Small intestine (tissue), 7 donors: Measurements from ENCODE around the gene CTNNBIP1. TPM values are rescaled to one million over a fixed set of nuclear protein-coding genes. Genes with fewer than 3 reads are reported as not detected.
A peak's percentile ranks its signal among the peaks of the same experiment; 100 is the strongest.

ENCODE experiments used
- DNase-seq, 2 donors: peaks; one replicate each; pipeline versions ENCODE4 v3.0.0 to v3.0.0-alpha.2; 2013
- FAIRE-seq: peaks from 2 replicates; lab custom pipeline; 2012; peaks lifted over from hg19 to GRCh38; lab: Jason Lieb, UNC
- H3K27ac ChIP-seq, 3 donors: one replicate each; pipeline ENCODE4 v1.5.1; 2013; ENCODE audit warnings: low read length in 2 of 3, mild to moderate bottlenecking in 2 of 3, control low read depth in 1 of 3, inconsistent platforms in 1 of 3, low read depth in 1 of 3, moderate library complexity in 1 of 3
- H3K27me3 ChIP-seq, 3 donors: one replicate each; pipeline ENCODE4 v1.6.1; 2013; ENCODE audit warnings: low read length in 3 of 3, inconsistent platforms in 1 of 3; ENCODE audit not compliant: control insufficient read depth in 3 of 3, insufficient read depth in 3 of 3
- H3K36me3 ChIP-seq, 3 donors: one replicate each; pipeline ENCODE4 v1.6.1; 2013; ENCODE audit warnings: low read length in 3 of 3, inconsistent platforms in 1 of 3, low read depth in 1 of 3, mild to moderate bottlenecking in 1 of 3, moderate library complexity in 1 of 3; ENCODE audit not compliant: control insufficient read depth in 3 of 3, insufficient read depth in 2 of 3
- H3K4me1 ChIP-seq, 3 donors: one replicate each; pipeline ENCODE4 v1.6.1; 2013; ENCODE audit warnings: low read length in 2 of 3, inconsistent platforms in 1 of 3, low read depth in 1 of 3, mild to moderate bottlenecking in 1 of 3, moderate library complexity in 1 of 3; ENCODE audit not compliant: control insufficient read depth in 3 of 3, insufficient read depth in 2 of 3
- H3K4me3 ChIP-seq, 3 donors: one replicate each; pipeline ENCODE4 v1.5.1; 2013; ENCODE audit warnings: low read length in 3 of 3, control low read depth in 1 of 3, inconsistent platforms in 1 of 3, low read depth in 1 of 3, mild to moderate bottlenecking in 1 of 3, moderate library complexity in 1 of 3
- H3K9me3 ChIP-seq, 2 donors: one replicate each; pipeline ENCODE4 v1.6.1; 2013; ENCODE audit warnings: low read depth in 1 of 2, low read length in 1 of 2; ENCODE audit not compliant: control insufficient read depth in 2 of 2, insufficient read depth in 1 of 2
- WGBS, 3 donors: extraction: QIAGEN DNeasy Blood & Tissue Kit; methylation state at CpG; one replicate each; pipeline ENCODE4 v1.1.7; 2013; 5-methylcytosine and 5-hydroxymethylcytosine counted together
- polyA plus RNA-seq, 4 donors: library from polyadenylated mRNA; stranded (reverse) in 3 of 4; unstranded in 1 of 4; fragments of 200-250 nt in 3 of 4; fragments of 120-200 nt in 1 of 4; gene quantifications; one replicate each; pipeline versions ENCODE4 v1.2.1 to v1.2.3, GENCODE V29; 2013
- donor health status: healthy with polysubstance abuse.
- donor health status: control.
- donor health status: control.
- donor health status: Bipolar disorder and iron deficiency.
- donor health status: healthy.

The CTNNBIP1 gene
- polyA plus RNA-seq, 4 donors: 19.5 to 24.8 (median 22.1) TPM

DNA sequence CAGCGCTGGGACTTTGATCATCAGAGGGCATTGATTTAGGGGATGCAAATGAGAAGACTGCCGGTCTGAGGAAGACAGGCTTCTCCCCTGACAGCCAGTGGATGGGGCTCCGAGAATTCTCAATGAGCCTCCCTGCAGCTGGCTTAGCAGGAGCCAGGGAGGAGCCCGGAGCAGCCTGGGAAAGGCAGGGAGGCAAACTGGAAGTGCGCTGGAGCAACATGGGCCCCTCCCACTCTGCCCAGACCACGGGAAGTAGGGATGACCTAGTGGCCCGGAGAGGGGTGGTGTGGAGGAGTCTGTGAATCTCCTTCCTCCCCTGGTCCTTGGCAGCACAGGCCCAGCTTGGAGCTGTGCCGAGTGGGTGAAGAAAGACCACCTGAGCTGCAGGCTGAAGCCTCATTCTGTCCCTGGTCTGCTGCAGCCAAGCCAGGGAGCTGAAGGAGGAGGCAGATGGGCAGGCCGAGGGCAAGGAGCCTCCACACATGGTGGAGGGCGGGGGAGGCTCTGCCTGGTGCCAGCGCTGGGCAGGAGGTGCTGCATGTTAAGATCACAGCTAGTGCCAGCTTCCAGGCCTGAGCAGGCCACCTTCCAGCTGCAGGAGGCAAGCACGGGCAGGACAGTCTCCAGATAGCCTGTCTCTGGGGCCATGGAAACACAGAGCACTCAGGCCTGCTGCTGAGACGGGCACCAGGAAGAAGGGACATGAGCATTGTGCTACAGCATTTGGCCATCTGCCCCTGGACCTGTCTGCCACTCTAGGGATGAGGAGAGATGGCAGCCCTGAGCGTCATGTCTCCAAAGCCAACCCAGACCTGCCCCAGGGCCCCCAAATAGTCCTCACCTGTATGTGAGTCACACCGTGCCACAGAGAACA lies 74.1 kb downstream of the CTNNBIP1 start:
- Histone ChIP-seq H3K27me3 (no peaks in the 10 kb centered on the region), H3K27ac (peak overlapping the region in 2 of 3 donors; percentile 38 to 66), H3K9me3 (no peaks in the 10 kb centered on the region), H3K4me3 (no peak overlapping the region), H3K4me1 (peaks cover 0 to 10% (median 0%) of the 10 kb centered on the region in 3 donors), H3K36me3 (no peaks in the 10 kb centered on the region)
- WGBS, 3 donors: 21 to 43% (median 30%) methylated on average over 14 to 15 of the region's 15 CpGs
- no peak for FAIRE-seq
- DNase-seq: peak; percentile 39 to 52

DNA sequence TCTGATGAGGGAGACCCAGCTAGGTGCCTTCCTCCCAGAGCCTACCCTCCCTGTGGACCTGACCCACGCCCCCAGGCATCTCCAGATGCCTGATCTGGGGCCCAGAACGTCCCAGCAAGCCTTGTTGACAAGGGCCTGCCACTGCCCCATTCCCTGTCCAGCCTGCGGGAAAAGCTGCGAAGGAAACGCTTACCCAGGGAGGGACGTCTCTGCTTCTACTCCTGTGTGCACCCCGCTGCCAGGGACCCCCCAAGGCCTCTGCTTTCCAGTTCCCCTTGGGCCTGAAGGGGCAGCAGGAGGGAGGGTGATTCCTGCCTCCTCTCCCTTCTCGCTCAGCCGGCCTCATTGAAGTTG lies 74.7 kb downstream of the CTNNBIP1 start:
- H3K27ac ChIP-seq: peak overlapping the region in 1 of 3 donors; percentile 21
- H3K9me3 ChIP-seq: no peaks in the 10 kb centered on the region
- DNase-seq: no peak
- no peaks in the 10 kb centered on the region for H3K36me3 ChIP-seq
- WGBS, 3 donors: 9 to 43% (median 31%) methylated on average over 9 of the region's 9 CpGs
- no peak overlapping the region for H3K4me3 ChIP-seq
- H3K4me1 ChIP-seq: peaks cover 0 to 10% (median 0%) of the 10 kb centered on the region in 3 donors
- H3K27me3 ChIP-seq: no peaks in the 10 kb centered on the region
- FAIRE-seq: no peak

DNA sequence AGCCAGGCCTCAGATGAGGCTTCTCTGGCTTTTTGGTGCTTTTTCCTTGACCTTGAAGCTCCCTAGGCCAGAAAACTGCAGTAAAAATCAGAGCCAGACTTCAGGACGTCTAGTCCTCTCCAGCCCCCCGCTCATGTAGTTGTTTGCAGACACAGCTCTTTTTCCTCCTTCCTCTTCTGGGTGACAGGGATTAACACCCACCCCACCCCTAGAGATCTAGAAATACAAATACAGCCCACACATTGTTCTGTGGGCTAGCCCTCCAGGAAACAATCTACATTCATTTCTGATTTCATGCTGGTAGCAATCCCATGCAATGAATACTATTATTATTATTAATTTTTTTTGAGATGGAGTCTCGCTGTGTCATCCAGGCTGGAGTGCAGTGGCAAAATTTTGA lies 76.4 kb downstream of the CTNNBIP1 start:
- peaks cover 0 to 10% (median 0%) of the 10 kb centered on the region in 3 donors for H3K4me1 ChIP-seq
- FAIRE-seq: no peak
- H3K27ac ChIP-seq: no peak overlapping the region
- 85 to 90% (median 89%) methylated on average over 3 of the region's 3 CpGs for WGBS, 3 donors
- H3K4me3 ChIP-seq: no peak overlapping the region
- H3K27me3 ChIP-seq: no peaks in the 10 kb centered on the region
- no peak for DNase-seq
- no peaks in the 10 kb centered on the region for H3K9me3 ChIP-seq
- H3K36me3 ChIP-seq: no peaks in the 10 kb centered on the region

DNA sequence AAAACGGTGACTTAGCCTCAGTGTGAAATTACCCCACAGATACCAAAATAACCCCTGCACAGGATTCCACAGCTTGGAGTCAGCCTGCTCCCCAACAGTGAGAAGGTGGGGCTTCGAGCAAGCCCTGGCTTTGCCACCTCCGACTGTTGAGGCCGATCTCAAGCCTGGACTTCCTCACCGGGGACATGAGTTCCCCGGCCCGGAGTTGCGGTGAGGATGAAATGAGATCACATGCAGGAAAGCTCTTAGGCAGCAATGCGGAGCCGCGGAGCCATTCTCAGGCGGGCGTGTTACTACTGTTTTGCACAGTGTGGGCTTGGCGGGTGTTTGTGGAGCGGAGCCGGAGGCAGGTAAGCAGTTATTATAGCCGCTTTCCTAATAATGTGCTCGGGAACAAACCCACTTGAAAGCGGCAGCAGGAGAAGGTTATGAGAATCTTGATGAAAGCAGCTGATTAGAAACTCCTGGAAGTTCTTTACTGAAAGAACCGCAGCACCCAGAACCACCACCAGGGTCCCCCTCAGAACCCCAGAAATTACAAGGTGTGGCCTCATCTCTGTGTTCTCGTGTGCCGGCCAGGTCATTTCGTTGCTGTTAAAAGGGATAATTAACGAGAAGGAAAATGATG lies 82.4 kb downstream of the CTNNBIP1 start:
- FAIRE-seq (no peak), DNase-seq (no peak)
- no peaks in the 10 kb centered on the region for H3K9me3 ChIP-seq
- H3K27ac ChIP-seq: no peak overlapping the region
- no peaks in the 10 kb centered on the region for H3K36me3 ChIP-seq
- H3K27me3 ChIP-seq: no peaks in the 10 kb centered on the region
- WGBS, 3 donors: 77 to 86% (median 82%) methylated on average over 24 of the region's 24 CpGs
- peaks cover 0 to 6% (median under 1%) of the 10 kb centered on the region in 3 donors for H3K4me1 ChIP-seq
- no peak overlapping the region for H3K4me3 ChIP-seq

DNA sequence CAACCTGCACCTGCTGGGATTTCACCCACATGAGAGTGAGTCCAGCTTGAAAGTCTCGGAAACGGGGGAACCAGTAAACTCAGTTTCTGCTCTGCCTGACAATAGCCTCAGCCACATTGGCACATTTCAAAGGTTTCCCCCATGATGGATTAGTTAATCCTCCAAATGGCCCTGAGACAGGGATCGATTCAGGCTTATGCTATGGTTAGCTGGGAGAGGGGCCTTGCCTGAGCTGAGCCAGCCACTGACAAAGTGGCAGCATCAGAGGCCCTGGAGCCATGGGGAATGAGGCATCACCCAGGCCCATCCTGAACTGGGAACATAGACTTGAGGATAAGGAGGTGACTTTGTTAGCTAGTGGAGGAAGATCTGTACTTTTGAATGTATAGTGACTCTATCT lies 83.5 kb downstream of the CTNNBIP1 start:
- WGBS, 3 donors: 90 to 94% (median 94%) methylated on average over 3 of the region's 3 CpGs
- FAIRE-seq: no peak

DNA sequence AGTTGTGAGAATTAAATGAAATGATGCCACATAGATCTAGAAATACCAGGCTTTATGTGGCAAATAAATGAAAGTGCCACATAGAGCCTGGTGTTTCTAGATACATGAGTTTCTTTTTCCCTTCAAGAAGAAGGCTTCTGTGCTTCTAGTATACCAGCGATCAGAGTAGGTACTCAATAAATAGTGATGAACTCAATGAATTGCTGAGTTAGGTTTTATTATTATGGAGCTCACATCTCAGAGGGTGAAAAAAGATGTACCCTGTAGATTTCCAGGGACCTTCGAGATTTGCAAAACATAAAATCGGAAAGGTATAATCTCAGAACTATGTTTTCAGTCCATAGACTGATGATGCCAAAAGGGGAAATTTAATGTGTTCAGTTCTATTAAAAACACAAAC lies 84.0 kb downstream of the CTNNBIP1 start:
- Histone ChIP-seq H3K36me3 (no peaks in the 10 kb centered on the region), H3K4me1 (peaks cover 0 to 12% (median 3%) of the 10 kb centered on the region in 3 donors), H3K27me3 (no peaks in the 10 kb centered on the region), H3K4me3 (no peak overlapping the region), H3K9me3 (no peaks in the 10 kb centered on the region), H3K27ac (peak overlapping the region; percentile 74 to 92 (median 88))
- DNase-seq (no peak), FAIRE-seq (no peak)
- 75 to 85% (median 76%) methylated on average over 3 of the region's 3 CpGs for WGBS, 3 donors

More for the DNA sequence above, 83.5 kb downstream of the CTNNBIP1 start:
- H3K4me1 ChIP-seq: peaks cover 0 to 7% (median 3%) of the 10 kb centered on the region in 3 donors
- no peaks in the 10 kb centered on the region for H3K27me3 ChIP-seq
- H3K36me3 ChIP-seq: no peaks in the 10 kb centered on the region
- H3K4me3 ChIP-seq: no peak overlapping the region
- no peaks in the 10 kb centered on the region for H3K9me3 ChIP-seq
- DNase-seq: no peak
- H3K27ac ChIP-seq: no peak overlapping the region

DNA sequence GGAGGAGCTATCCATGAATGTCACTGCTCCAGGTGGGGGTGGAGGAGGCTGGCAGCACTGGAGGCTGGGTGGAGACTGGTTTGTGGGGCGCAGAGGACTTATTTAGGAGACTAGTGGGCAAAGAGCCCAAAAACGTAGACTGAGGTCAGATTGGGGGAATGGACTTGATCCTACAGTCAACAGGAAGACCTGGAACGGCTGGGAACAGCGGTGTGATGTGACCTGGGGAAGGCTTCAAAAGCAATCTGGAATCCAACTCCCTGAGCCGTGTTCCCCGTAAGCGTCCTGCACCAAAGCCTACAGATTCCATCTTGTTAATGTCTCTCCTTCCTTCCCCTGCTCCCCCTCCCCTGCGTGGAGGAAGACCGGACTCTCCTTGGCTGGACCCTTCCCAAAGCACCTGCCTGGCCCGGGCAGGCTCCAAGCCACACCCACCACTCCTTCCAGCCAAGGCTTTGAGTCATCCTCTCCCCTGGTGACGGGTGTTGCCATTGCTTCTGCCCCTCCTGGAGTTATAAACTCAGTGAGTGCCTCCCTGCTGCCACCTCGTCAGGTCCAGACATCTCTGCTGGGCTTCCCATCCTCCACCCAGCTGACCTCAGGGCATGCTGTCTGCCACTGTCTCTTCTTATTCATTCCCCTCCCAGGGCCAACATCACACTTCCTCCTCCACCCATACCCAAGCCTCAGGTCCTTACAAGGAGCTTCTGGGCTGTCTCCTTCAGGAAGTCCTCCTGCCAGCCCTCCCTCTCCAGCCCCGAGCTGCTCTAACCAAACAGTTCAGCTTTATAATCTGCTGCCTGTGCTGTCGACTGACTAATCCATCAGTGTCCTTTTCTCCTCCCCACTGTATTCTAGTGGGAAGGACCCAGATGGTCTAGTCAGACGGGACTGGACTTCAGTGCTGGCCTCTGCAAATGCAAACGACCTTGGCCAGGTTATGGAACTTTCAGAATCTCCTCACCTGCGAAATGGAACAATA lies 84.7 kb downstream of the CTNNBIP1 start:
- 6 to 18% (median 15%) methylated on average over 17 of the region's 17 CpGs for WGBS, 3 donors
- no peak for FAIRE-seq
- no peaks in the 10 kb centered on the region for H3K36me3 ChIP-seq

DNA sequence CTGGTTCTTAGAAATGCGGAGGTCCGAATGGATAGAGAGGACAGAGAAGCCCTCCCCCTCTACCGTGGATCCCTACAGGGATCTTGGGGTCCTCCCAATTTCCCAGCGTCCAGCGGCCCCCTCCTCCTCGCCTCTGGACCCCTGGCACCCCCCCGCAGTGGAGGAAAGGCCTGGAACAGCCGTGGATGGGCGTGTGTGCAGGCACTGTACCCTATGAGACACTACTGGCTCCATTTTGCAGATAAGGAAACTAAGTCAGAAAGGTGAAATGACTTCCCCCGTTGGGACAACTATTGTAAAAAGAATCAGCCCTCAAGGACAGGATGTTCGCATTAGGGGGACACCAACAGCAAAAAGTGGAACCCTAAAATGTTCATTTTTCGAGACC lies 85.4 kb downstream of the CTNNBIP1 start:
- no peaks in the 10 kb centered on the region for H3K27me3 ChIP-seq
- DNase-seq: no peak
- FAIRE-seq: no peak

More for the DNA sequence above, 84.7 kb downstream of the CTNNBIP1 start:
- Histone ChIP-seq H3K4me1 (peaks cover 0 to 12% (median 3%) of the 10 kb centered on the region in 3 donors), H3K27ac (peak overlapping the region; percentile 74 to 92 (median 88)), H3K4me3 (no peak overlapping the region), H3K27me3 (no peaks in the 10 kb centered on the region), H3K9me3 (no peaks in the 10 kb centered on the region)
- DNase-seq: peak; percentile 88 to 95

More for the DNA sequence above, 85.4 kb downstream of the CTNNBIP1 start:
- Histone ChIP-seq H3K4me1 (peaks cover 0 to 12% (median 3%) of the 10 kb centered on the region in 3 donors), H3K36me3 (peaks cover 0 to 2% (median 0%) of the 10 kb centered on the region in 3 donors), H3K4me3 (peak overlapping the region in 1 of 3 donors; percentile 68), H3K27ac (peak overlapping the region; percentile 74 to 92 (median 88)), H3K9me3 (no peaks in the 10 kb centered on the region)
- 5 to 27% (median 15%) methylated on average over 12 of the region's 12 CpGs for WGBS, 3 donors
